Natural killer cell (primary cell): ENCODE data around the gene SCD. TPM values are rescaled to one million over a fixed set of nuclear protein-coding genes. Genes with fewer than 3 reads are reported as not detected.
"Not testable (repeated sequence)": the region's sequence is repeated elsewhere in the genome, so short reads cannot be mapped to it uniquely, and the experiment has no call there.

Experiments used
- ATAC-seq, 3 donors: fragments of 150-1000 bp in 2 of 3; fragments of 200-7000 bp in 1 of 3; cut with Tn5 transposase; 1 replicate in 1 of 3; 2 replicates in 2 of 3; pipeline ENCODE4 v1.10.0; 2021; ENCODE audit warnings: mild to moderate bottlenecking in 2 of 3, moderate library complexity in 2 of 3
- DNase-seq, 2 donors: peaks; one replicate each; pipeline versions ENCODE4 v3.0.0 to v3.0.0-alpha.2; 2013 to 2021; ENCODE audit warnings: mixed read lengths in 1 of 2
- H3K27ac ChIP-seq: one replicate; pipeline ENCODE4 v1.5.1; 2013; ENCODE audit warnings: mild to moderate bottlenecking, low read length
- H3K27me3 ChIP-seq: one replicate; pipeline ENCODE4 v1.6.1; 2013; ENCODE audit warnings: low read length; ENCODE audit not compliant: control insufficient read depth, insufficient read depth
- H3K36me3 ChIP-seq: one replicate; pipeline ENCODE4 v1.6.1; 2013; ENCODE audit warnings: low read length; ENCODE audit not compliant: control insufficient read depth, insufficient read depth
- H3K4me1 ChIP-seq: one replicate; pipeline ENCODE4 v1.6.1; 2013; ENCODE audit warnings: low read length; ENCODE audit not compliant: control insufficient read depth, insufficient read depth
- H3K4me3 ChIP-seq: one replicate; pipeline ENCODE4 v1.5.1; 2013; ENCODE audit warnings: low read length
- H3K9me3 ChIP-seq: one replicate; pipeline ENCODE4 v1.6.1; 2013; ENCODE audit warnings: low read length; ENCODE audit not compliant: control insufficient read depth, insufficient read depth
- H3K27ac Mint-ChIP-seq, 2 donors: one replicate each; pipeline ENCODE4 v1.8.0; 2022; ENCODE audit warnings: mild to moderate bottlenecking in 2 of 2, mixed read lengths in 2 of 2, moderate library complexity in 1 of 2
- H3K27me3 Mint-ChIP-seq, 2 donors: one replicate each; pipeline ENCODE4 v1.8.0; 2022; ENCODE audit warnings: low read depth in 2 of 2, mixed read lengths in 2 of 2
- H3K36me3 Mint-ChIP-seq: one replicate; pipeline ENCODE4 v1.8.0; 2022; ENCODE audit warnings: mixed read lengths
- H3K4me1 Mint-ChIP-seq, 2 donors: one replicate each; pipeline ENCODE4 v1.8.0; 2022; ENCODE audit warnings: mixed read lengths in 2 of 2
- H3K4me3 Mint-ChIP-seq: one replicate; pipeline ENCODE4 v1.8.0; 2022; ENCODE audit warnings: mild to moderate bottlenecking, moderate library complexity, mixed read lengths
- H3K9me3 Mint-ChIP-seq, 2 donors: one replicate each; pipeline ENCODE4 v1.8.0; 2022; ENCODE audit warnings: mixed read lengths in 2 of 2
- WGBS: methylation state at CpG from one replicate; pipeline ENCODE4 v1.1.7; 2013; ENCODE audit warnings: missing lambda C conversion rate; ENCODE audit not compliant: insufficient coverage; 5-methylcytosine and 5-hydroxymethylcytosine counted together
- intact Hi-C: fragments of 100-400 bp; cut with micrococcal nuclease; formaldehyde crosslinking; loops from one replicate; pipeline ENCODE4 v1.14.2; 2022
- total RNA-seq, 4 donors: library from RNA; stranded (reverse); fragments of 120-200 nt in 1 of 4; gene quantifications; one replicate each; pipeline versions ENCODE4 v1.2.3 to v1.2.4, GENCODE V29; 2013 to 2022
- TF ChIP-seq, protein P1 (sequence below): fragments of 200-600 bp; IDR thresholded peaks from one replicate; pipeline ENCODE4 v1.8.0; 2022; ENCODE audit warnings: antibody characterized with exemption

Gene SCD
- 10 to 100 TPM in 1 of 3 donors, 1 to 10 TPM in 2; 3.5 to 10.1 (median 3.8) TPM for total RNA-seq
- 5.3 TPM for total RNA-seq (2013)

DNA sequence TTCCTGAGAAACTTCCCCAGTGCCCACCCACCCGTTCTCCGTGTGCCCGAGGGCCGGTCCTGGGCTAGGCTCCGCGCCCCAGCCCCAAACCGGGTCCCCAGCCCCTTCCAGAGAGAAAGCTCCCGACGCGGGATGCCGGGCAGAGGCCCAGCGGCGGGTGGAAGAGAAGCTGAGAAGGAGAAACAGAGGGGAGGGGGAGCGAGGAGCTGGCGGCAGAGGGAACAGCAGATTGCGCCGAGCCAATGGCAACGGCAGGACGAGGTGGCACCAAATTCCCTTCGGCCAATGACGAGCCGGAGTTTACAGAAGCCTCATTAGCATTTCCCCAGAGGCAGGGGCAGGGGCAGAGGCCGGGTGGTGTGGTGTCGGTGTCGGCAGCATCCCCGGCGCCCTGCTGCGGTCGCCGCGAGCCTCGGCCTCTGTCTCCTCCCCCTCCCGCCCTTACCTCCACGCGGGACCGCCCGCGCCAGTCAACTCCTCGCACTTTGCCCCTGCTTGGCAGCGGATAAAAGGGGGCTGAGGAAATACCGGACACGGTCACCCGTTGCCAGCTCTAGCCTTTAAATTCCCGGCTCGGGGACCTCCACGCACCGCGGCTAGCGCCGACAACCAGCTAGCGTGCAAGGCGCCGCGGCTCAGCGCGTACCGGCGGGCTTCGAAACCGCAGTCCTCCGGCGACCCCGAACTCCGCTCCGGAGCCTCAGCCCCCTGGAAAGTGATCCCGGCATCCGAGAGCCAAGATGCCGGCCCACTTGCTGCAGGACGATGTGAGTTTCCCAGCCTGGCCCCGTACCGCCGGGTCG is at the start of gene SCD:
SCD (plus strand) TSS at position 469 of the 803 bp plus-strand sequence; CDS start at position 741, 272 bp downstream.
- peaks cover 21% of the 10 kb centered on the region for H3K4me1 ChIP-seq
- H3K27ac Mint-ChIP-seq: peak within 1 kb of the TSS; percentile 48 to 68
- H3K4me3 Mint-ChIP-seq: peak within 1 kb of the TSS; percentile 82
- no peaks in the 10 kb centered on the region for H3K9me3 ChIP-seq
- intact Hi-C loops: loop anchor here (1.0 kb wide), 1 partner anchor 24 kb away; no protein-coding TSS in a partner anchor
- peak within 1 kb of the TSS; percentile 58 for H3K4me3 ChIP-seq
- H3K36me3 ChIP-seq: no peaks in the 10 kb centered on the region
- H3K9me3 Mint-ChIP-seq: no peaks in the 10 kb centered on the region
- peak; percentile 76 to 89 for DNase-seq
- under 1% methylated on average over 73 of the region's 73 CpGs for WGBS
- no peaks in the 10 kb centered on the region for H3K27me3 ChIP-seq
- H3K27ac ChIP-seq: peak within 1 kb of the TSS; percentile 23
- no peaks in the 10 kb centered on the region for H3K27me3 Mint-ChIP-seq
- peaks cover 25 to 45% of the 10 kb centered on the region in 2 donors for H3K4me1 Mint-ChIP-seq
- no peaks in the 10 kb centered on the region for H3K36me3 Mint-ChIP-seq
- TF ChIP-seq, protein P1, sequence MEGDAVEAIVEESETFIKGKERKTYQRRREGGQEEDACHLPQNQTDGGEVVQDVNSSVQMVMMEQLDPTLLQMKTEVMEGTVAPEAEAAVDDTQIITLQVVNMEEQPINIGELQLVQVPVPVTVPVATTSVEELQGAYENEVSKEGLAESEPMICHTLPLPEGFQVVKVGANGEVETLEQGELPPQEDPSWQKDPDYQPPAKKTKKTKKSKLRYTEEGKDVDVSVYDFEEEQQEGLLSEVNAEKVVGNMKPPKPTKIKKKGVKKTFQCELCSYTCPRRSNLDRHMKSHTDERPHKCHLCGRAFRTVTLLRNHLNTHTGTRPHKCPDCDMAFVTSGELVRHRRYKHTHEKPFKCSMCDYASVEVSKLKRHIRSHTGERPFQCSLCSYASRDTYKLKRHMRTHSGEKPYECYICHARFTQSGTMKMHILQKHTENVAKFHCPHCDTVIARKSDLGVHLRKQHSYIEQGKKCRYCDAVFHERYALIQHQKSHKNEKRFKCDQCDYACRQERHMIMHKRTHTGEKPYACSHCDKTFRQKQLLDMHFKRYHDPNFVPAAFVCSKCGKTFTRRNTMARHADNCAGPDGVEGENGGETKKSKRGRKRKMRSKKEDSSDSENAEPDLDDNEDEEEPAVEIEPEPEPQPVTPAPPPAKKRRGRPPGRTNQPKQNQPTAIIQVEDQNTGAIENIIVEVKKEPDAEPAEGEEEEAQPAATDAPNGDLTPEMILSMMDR: no peak
- ATAC-seq: peak; percentile 90 to 91 (median 90)

DNA sequence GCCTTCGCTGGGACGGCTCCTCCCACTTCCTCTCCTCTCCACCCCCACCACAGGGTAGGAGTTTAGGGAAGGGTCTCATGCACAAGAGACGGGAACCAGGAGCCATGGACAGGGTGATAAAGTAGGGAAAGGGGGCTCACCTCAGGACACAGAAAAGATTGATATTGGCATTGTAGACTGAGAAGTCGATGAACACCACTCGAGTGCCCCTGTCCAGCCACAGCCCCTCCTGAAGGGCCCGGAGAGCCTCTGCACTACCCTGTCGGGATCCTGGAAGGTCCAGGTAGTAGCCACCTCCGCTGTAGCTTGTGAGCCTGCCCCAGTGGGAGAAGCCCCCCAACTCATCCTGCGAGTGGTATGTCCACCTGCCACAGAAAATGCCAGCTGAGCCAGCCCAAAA is 49.8 kb upstream of the SCD start:
- no peak for DNase-seq
- H3K36me3 Mint-ChIP-seq: no peaks in the 10 kb centered on the region

DNA sequence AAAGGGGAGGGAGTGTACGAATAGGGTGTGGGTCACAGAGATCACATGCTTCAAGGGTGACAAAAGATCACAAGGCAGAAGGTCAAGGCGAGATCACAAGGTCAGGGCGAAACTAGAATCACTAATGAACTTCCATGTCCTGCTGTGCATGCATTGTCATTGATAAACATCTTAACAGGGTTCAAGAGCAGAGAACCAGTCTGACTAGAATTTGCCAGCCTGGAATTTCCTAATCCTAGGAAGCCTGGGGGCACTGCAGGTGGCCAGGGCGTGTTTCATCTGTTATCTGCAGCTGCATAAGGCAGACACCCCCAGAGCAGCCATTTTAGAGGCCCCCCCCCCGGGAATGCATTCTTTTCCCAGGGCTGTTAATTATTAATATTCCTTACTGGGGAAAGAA is 45.9 kb upstream of the SCD start:
- H3K27ac Mint-ChIP-seq, H3K27ac ChIP-seq, DNase-seq, H3K4me3 ChIP-seq, H3K9me3 Mint-ChIP-seq, H3K9me3 ChIP-seq, ATAC-seq, intact Hi-C loops, H3K4me3 Mint-ChIP-seq, H3K36me3 ChIP-seq, H3K4me1 ChIP-seq, H3K36me3 Mint-ChIP-seq, H3K27me3 ChIP-seq, H3K4me1 Mint-ChIP-seq: not testable (repeated sequence)
- H3K27me3 Mint-ChIP-seq: peaks cover 36 to 41% of the 10 kb centered on the region in 2 donors
- 84% methylated on average over 4 of the region's 5 CpGs for WGBS

More for the DNA sequence above, 49.8 kb upstream of the SCD start:
- H3K27me3 ChIP-seq: peaks cover 3% of the 10 kb centered on the region
- H3K4me1 Mint-ChIP-seq: no peaks in the 10 kb centered on the region
- H3K36me3 ChIP-seq: no peaks in the 10 kb centered on the region
- 84% methylated on average over 7 of the region's 9 CpGs for WGBS
- H3K9me3 Mint-ChIP-seq: peaks cover 0 to 3% of the 10 kb centered on the region in 2 donors
- TF ChIP-seq, protein P1: no peak
- no peak for ATAC-seq
- peaks cover 3% of the 10 kb centered on the region for H3K4me1 ChIP-seq
- H3K27ac Mint-ChIP-seq: no peak overlapping the region
- no peaks in the 10 kb centered on the region for H3K9me3 ChIP-seq
- intact Hi-C loops: no loop called here
- H3K4me3 Mint-ChIP-seq: no peak overlapping the region
- peaks cover 27 to 35% of the 10 kb centered on the region in 2 donors for H3K27me3 Mint-ChIP-seq
- no peak overlapping the region for H3K27ac ChIP-seq
- H3K4me3 ChIP-seq: no peak overlapping the region

DNA sequence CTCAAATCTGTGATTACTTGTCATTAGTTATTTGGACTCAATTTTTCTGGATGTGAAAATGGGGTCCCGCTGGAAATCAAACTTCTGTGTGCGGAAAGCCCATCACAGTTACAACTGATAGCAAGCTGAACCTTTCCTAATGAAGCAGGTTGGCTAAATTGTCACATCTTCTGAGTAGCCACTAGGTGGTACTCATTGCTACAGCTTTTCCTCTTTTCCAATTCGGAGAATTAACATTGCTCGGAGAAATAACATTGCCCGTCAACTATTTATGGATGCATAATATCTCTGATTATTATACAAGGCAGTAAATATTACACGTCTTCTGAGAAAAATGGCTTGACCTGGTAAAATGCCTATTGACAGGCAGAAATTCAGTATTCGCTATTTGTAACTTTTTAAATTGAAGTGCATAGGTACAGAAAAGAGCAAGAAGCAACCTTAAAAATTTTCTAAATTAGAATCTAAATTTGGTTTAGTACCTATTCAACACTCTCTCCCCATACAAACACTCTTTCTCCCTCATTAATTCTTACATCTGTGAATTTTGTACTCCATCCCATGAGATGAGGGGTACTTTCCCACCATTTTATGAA is 43.2 kb upstream of the SCD start:
- TF ChIP-seq, protein P1: peak; percentile 27
- Mint-ChIP-seq H3K36me3 (no peaks in the 10 kb centered on the region), H3K27ac (no peak overlapping the region), H3K4me1 (no peaks in the 10 kb centered on the region), H3K9me3 (peaks cover 0 to 3% of the 10 kb centered on the region in 2 donors), H3K4me3 (no peak overlapping the region), H3K27me3 (peaks cover 29 to 41% of the 10 kb centered on the region in 2 donors)
- Histone ChIP-seq H3K9me3 (no peaks in the 10 kb centered on the region), H3K27me3 (peaks cover 5% of the 10 kb centered on the region), H3K27ac (no peak overlapping the region), H3K4me3 (no peak overlapping the region), H3K4me1 (no peaks in the 10 kb centered on the region), H3K36me3 (no peaks in the 10 kb centered on the region)
- peak in 1 of 2 donors; percentile 22 for DNase-seq
- intact Hi-C loops: no loop called here
- WGBS: 21% methylated on average over 6 of the region's 7 CpGs
- no peak for ATAC-seq
